Kidney (tissue), 14 donors: ENCODE results near the gene PHF3. TPM values are rescaled to one million over a fixed set of nuclear protein-coding genes. Genes with fewer than 3 reads are reported as not detected.

Experiments used
- DNase-seq, 5 donors: peaks; one replicate each; pipeline ENCODE4 v3.0.0-alpha.2; 2013 to 2020
- FAIRE-seq: peaks from 2 replicates; lab custom pipeline; 2012; peaks lifted over from hg19 to GRCh38; lab: Jason Lieb, UNC
- H3K27ac ChIP-seq, 2 donors: one replicate each; pipeline ENCODE4 v1.7.0; 2013; ENCODE audit warnings: low read depth in 2 of 2, low read length in 2 of 2, inconsistent platforms in 1 of 2
- H3K27me3 ChIP-seq: one replicate; pipeline ENCODE4 v1.7.1; 2013; ENCODE audit warnings: low read length, inconsistent platforms; ENCODE audit not compliant: control insufficient read depth, insufficient read depth
- H3K36me3 ChIP-seq, 3 donors: one replicate each; pipeline versions ENCODE4 v1.7.0 to v1.7.1; 2013; ENCODE audit warnings: low read length in 3 of 3, control low read depth in 1 of 3, inconsistent platforms in 1 of 3; ENCODE audit not compliant: insufficient read depth in 3 of 3, control insufficient read depth in 2 of 3
- H3K4me1 ChIP-seq, 3 donors: one replicate each; pipeline versions ENCODE4 v1.7.0 to v1.7.1; 2013; ENCODE audit warnings: low read length in 3 of 3, inconsistent platforms in 1 of 3, low read depth in 1 of 3; ENCODE audit not compliant: control insufficient read depth in 2 of 3, insufficient read depth in 2 of 3
- H3K4me3 ChIP-seq, 3 donors: one replicate each; pipeline versions ENCODE4 v1.7.0 to v1.8.1; 2013; ENCODE audit warnings: low read length in 3 of 3, control low read depth in 1 of 3, inconsistent platforms in 1 of 3
- H3K9ac ChIP-seq, 3 donors: one replicate each; pipeline versions ENCODE4 v1.7.0 to v1.7.1; 2013; ENCODE audit warnings: low read length in 3 of 3, control low read depth in 1 of 3, inconsistent platforms in 1 of 3
- H3K9me3 ChIP-seq, 3 donors: one replicate each; pipeline versions ENCODE4 v1.7.0 to v1.7.1; 2013; ENCODE audit warnings: low read length in 3 of 3, control low read depth in 1 of 3, inconsistent platforms in 1 of 3; ENCODE audit not compliant: control insufficient read depth in 2 of 3, insufficient read depth in 1 of 3
- intact Hi-C: fragments of 100-400 bp; cut with DNase I; formaldehyde crosslinking; loops from one replicate; pipeline ENCODE4 v1.11.1; 2022
- polyA plus RNA-seq: library from polyadenylated mRNA; stranded (reverse); fragments of 350-450 nt; fragmentation: Illumina TruSeq; extraction: RNeasy Lipid Tissue Mini Kit (QIAGEN cat#74804); gene quantifications from one replicate; pipeline ENCODE4 v1.2.3, GENCODE V29; 2014; ENCODE audit warnings: low read depth, low replicate concordance; ENCODE audit not compliant: insufficient read depth
- total RNA-seq: library from RNA; stranded (reverse); fragmentation: NEBNext Ultra II Directional; extraction: Animal tissue kit (Norgen Biotek cat#: 25700); gene quantifications from one replicate; pipeline ENCODE4 v1.2.1, GENCODE V29; 2021
- TF ChIP-seq, protein P1 (sequence below): IDR thresholded peaks from 3 replicates; pipeline ENCODE4 v1.5.1; 2012; ENCODE audit warnings: mild to moderate bottlenecking, moderate library complexity, borderline replicate concordance; ENCODE audit not compliant: insufficient read depth; ENCODE audit errors: extremely low read depth
- donor health status: control.
- donor health status: control.
- donor health status: control.
- donor health status: control.
- donor health status: control.
- donor health status: DM: yes; HTN: yes; CAD: no.
- donor health status: Normal renal cell carcinoma (clear cell type).

The PHF3 gene
- total and polyA plus RNA-seq, 2 donors from 2014 or later, result 9.5 to 58.3 TPM

DNA sequence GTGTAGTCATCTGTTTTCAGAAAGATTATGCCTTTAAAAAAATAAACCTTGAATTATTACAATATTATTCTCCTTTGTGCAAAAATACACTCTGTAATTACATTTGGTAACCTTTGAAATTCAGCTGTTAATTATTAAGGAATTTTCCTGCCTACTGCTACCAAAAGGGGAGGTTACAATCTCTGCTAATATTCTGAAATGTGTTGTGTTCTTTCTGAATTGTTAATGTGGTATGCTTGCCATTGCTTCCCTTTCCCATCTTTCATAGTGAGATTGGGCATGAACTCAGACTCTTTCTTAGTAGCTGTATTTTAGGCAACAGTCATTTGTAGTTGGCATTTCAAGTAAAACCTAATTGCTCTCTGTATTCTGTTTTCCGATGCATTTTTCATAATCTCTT is 73.0 kb downstream of the PHF3 start:
- Histone ChIP-seq H3K4me1 (no peaks in the 10 kb centered on the region), H3K9me3 (no peaks in the 10 kb centered on the region), H3K27ac (no peak overlapping the region), H3K27me3 (no peaks in the 10 kb centered on the region), H3K4me3 (no peak overlapping the region), H3K9ac (no peak overlapping the region), H3K36me3 (peaks cover 8 to 59% (median 14%) of the 10 kb centered on the region in 3 donors)
- no peak for DNase-seq
- FAIRE-seq, result no peak
- TF ChIP-seq, protein P1, sequence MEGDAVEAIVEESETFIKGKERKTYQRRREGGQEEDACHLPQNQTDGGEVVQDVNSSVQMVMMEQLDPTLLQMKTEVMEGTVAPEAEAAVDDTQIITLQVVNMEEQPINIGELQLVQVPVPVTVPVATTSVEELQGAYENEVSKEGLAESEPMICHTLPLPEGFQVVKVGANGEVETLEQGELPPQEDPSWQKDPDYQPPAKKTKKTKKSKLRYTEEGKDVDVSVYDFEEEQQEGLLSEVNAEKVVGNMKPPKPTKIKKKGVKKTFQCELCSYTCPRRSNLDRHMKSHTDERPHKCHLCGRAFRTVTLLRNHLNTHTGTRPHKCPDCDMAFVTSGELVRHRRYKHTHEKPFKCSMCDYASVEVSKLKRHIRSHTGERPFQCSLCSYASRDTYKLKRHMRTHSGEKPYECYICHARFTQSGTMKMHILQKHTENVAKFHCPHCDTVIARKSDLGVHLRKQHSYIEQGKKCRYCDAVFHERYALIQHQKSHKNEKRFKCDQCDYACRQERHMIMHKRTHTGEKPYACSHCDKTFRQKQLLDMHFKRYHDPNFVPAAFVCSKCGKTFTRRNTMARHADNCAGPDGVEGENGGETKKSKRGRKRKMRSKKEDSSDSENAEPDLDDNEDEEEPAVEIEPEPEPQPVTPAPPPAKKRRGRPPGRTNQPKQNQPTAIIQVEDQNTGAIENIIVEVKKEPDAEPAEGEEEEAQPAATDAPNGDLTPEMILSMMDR, result no peak
- intact Hi-C loops, result no loop called here

DNA sequence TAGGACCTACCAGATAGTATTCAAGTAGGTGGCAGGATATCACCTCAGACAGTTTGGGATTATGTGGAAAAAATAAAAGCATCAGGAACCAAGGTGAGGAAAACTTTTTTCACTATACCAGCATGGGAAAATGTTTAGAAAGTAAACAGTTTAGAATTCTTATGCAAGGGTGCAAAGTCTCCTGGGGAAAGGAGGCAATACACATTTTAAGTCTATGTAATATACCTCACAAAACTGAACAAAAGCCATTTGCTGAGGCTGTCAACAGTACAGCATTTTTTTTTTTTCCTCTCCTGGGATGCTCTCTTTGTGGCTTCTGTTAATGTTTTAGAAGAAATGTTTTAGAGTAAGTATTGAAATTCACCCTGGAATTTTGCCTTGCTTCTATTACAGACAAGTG is 73.5 kb downstream of the PHF3 start:
- Histone ChIP-seq H3K4me3 (no peak overlapping the region), H3K9me3 (no peaks in the 10 kb centered on the region), H3K27ac (no peak overlapping the region), H3K36me3 (peaks cover 7 to 55% (median 14%) of the 10 kb centered on the region in 3 donors), H3K27me3 (no peaks in the 10 kb centered on the region), H3K4me1 (no peaks in the 10 kb centered on the region), H3K9ac (no peak overlapping the region)
- no peak for DNase-seq
- TF ChIP-seq, protein P1, result no peak
- FAIRE-seq, result no peak
- intact Hi-C loops, result no loop called here

DNA sequence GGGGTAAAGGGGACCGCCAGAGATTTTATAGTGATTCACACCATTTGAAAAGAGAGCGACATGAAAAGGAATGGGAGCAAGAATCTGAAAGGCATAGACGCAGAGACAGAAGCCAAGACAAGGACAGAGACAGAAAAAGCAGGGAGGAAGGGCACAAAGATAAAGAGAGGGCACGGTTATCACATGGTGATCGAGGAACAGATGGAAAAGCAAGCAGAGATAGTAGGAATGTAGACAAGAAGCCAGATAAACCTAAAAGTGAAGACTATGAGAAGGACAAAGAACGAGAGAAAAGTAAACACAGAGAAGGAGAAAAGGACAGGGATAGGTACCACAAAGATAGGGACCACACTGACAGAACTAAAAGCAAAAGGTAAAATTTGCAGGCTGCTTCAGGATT is 77.7 kb downstream of the PHF3 start:
- peaks cover 5 to 41% (median 14%) of the 10 kb centered on the region in 3 donors for H3K36me3 ChIP-seq
- H3K9me3 ChIP-seq, result no peaks in the 10 kb centered on the region
- DNase-seq (no peak), FAIRE-seq (no peak)
- H3K27ac ChIP-seq, result no peak overlapping the region
- intact Hi-C loops, result no loop called here
- no peak overlapping the region for H3K4me3 ChIP-seq
- TF ChIP-seq, protein P1, result no peak
- H3K4me1 ChIP-seq, result no peaks in the 10 kb centered on the region
- H3K27me3 ChIP-seq, result no peaks in the 10 kb centered on the region
- no peak overlapping the region for H3K9ac ChIP-seq

DNA sequence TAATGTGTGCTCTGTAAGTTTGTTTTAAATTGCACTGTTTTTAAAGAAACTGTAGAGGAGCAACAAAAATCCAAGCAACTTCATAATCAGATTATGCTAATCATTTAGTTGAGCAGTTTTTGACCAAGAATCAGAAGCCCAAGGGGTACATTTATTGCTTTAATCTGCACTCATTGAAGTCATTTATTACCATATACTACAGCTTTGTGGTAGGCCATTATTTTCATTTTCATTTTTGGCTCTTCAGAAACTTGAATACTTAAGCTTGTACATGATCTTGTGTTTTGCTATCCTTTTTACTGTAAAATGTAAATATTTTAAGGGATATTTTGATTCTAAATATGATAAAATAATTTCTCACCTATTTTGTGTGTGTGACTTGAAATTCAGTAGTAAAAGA is 78.5 kb downstream of the PHF3 start:
- Histone ChIP-seq H3K9me3 (no peaks in the 10 kb centered on the region), H3K4me1 (no peaks in the 10 kb centered on the region), H3K27me3 (no peaks in the 10 kb centered on the region), H3K4me3 (no peak overlapping the region), H3K27ac (no peak overlapping the region), H3K9ac (no peak overlapping the region), H3K36me3 (peaks cover 5 to 41% (median 14%) of the 10 kb centered on the region in 3 donors)
- TF ChIP-seq, protein P1, result no peak
- intact Hi-C loops, result no loop called here
- no peak for DNase-seq
- no peak for FAIRE-seq
